ENCODE measurements around the gene VPS37C.

VPS37C gene

DNA sequence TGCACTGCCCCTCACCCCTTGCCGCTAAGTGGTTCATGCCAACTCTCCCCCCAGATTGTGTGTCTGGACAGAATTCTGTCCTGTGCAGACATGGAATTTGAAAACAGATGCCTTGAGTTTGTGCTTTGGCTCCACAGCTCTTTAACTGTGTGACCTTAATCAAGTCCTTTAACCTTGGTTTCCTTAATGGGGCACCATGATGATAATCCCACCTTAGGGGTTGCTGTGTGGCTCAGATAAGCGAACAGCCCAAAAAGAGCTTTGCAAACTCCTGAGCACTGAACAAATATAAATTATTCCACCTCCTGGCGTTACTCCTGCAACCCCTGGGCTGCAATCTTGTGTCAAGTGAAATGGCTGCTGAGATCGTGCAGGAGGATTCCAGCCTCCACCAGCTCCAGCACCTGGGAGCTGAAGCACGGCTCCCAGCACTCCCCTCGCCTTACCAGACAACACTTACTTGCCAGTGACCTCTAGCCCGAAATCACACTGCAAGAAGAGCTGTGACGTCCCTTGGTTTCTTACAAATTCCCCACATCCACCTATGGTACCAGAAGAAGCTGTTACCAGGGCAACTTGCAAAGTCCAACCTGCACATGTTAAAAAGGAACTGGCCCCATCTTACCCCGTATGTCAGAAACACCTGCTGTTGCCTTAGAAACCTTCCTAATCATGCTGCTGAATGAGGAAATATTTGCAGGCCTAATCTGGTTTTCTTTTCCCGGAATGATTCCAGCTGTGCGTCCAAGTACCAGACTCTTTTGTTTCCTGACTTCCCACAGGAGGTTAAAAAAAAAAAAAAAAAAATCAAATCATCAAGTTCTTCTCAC is 13.2 kb downstream of the VPS37C start:
- no peak for TF ChIP-seq ZBTB7A (IDR thresholded peaks at IDR 0.05; ENCODE audit: low read depth)
- no peak for TF ChIP-seq FOXM1 (IDR thresholded peaks at IDR 0.05; ENCODE audit: borderline replicate concordance, low read depth)
- no peak for TF ChIP-seq REST (IDR thresholded peaks at IDR 0.05; ENCODE audit: low read depth)
- TF ChIP-seq TEAD4 (IDR thresholded peaks at IDR 0.05) = no peak
- TF ChIP-seq CEBPB (IDR thresholded peaks at IDR 0.05) = no peak
- TF ChIP-seq EP300 (IDR thresholded peaks at IDR 0.05; ENCODE audit: borderline replicate concordance) = no peak
- no peak for TF ChIP-seq MAX (IDR thresholded peaks at IDR 0.05)
- TF ChIP-seq TCF12 (IDR thresholded peaks at IDR 0.05; ENCODE audit: low read depth) = no peak
- TF ChIP-seq TAF1 (IDR thresholded peaks at IDR 0.05; ENCODE audit: low read depth) = no peak
- TF ChIP-seq, protein P1, sequence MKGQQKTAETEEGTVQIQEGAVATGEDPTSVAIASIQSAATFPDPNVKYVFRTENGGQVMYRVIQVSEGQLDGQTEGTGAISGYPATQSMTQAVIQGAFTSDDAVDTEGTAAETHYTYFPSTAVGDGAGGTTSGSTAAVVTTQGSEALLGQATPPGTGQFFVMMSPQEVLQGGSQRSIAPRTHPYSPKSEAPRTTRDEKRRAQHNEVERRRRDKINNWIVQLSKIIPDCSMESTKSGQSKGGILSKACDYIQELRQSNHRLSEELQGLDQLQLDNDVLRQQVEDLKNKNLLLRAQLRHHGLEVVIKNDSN (IDR thresholded peaks at IDR 0.05) = no peak
- no peak for TF ChIP-seq NFIC (IDR thresholded peaks at IDR 0.05)
- no peak for TF ChIP-seq YY1 (IDR thresholded peaks at IDR 0.05; ENCODE audit: low read depth)
- TF ChIP-seq RAD21 (IDR thresholded peaks at IDR 0.05; ENCODE audit: low read depth) = no peak
- TF ChIP-seq EGR1 (IDR thresholded peaks at IDR 0.05) = no peak
- no peak for TF ChIP-seq CREB1 (IDR thresholded peaks at IDR 0.05; ENCODE audit: low read depth)

GRCh38 chr11:61147271-61147670 is 14.0 kb downstream of the VPS37C start:
- no peak for TF ChIP-seq TCF12 (IDR thresholded peaks at IDR 0.05; ENCODE audit: low read depth)
- no peak for TF ChIP-seq TEAD4 (IDR thresholded peaks at IDR 0.05)
- no peak for TF ChIP-seq EP300 (IDR thresholded peaks at IDR 0.05; ENCODE audit: borderline replicate concordance)

- TF ChIP-seq ZBTB7A (IDR thresholded peaks at IDR 0.05; ENCODE audit: low read depth) = no peak
- TF ChIP-seq MAX (IDR thresholded peaks at IDR 0.05) = no peak
- TF ChIP-seq FOXM1 (IDR thresholded peaks at IDR 0.05; ENCODE audit: borderline replicate concordance, low read depth) = no peak
- no peak for TF ChIP-seq TEAD4 (IDR thresholded peaks at IDR 0.05)
- TF ChIP-seq REST (IDR thresholded peaks at IDR 0.05; ENCODE audit: low read depth) = no peak
- TF ChIP-seq, protein P1 (IDR thresholded peaks at IDR 0.05) = no peak
- TF ChIP-seq NFIC (IDR thresholded peaks at IDR 0.05) = no peak
These were observed 14.8 kb downstream of the VPS37C start for GRCh38 chr11:61146416-61146815.

DNA sequence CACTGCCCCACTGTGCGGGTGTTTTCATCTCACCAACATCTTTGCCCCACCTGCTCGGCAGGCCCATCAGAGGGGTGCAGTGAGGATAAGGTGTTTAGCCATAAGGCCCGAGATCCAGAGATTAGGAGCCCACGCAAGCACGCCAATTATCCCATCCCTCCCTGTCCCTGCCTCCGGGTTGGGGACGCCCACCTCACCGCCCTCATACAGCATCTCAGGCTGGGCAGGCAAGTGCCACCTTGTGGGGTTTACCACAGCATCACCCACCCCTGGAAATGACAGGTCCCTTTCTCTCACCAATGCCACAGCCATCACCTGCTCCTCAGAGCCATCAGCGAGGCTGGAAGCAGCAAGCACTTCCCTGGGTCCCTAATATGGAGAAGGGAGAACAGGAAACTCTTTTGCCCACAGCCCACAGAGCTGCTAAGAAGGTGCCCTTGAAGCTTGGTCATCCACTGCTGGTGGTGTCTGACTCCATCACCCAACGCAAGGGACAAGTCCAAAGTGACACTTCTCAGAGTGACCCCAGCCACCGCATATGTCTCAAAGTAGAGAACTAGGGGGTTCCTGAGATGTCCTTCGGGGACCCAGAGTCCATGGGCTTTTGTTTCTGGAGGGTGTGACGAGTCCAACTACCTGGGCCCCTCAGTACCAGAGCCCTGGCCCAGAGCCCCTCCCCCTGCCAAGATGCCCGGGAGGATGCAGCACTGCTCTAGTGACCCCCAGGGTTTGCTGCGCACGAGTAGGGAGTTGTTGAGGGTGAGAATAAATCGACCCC is 15.8 kb downstream of the VPS37C start:
- no peak for TF ChIP-seq TEAD4 (IDR thresholded peaks at IDR 0.05)
- no peak for TF ChIP-seq CREB1 (IDR thresholded peaks at IDR 0.05; ENCODE audit: low read depth)
- TF ChIP-seq RAD21 (IDR thresholded peaks at IDR 0.05; ENCODE audit: low read depth) = no peak
- no peak for TF ChIP-seq MAX (IDR thresholded peaks at IDR 0.05)

GRCh38 chr11:61144511-61145179 is 16.6 kb downstream of the VPS37C start:
- TF ChIP-seq CREB1 (IDR thresholded peaks at IDR 0.05; ENCODE audit: low read depth) (no peak), FOXM1 (IDR thresholded peaks at IDR 0.05; ENCODE audit: borderline replicate concordance, low read depth) (no peak), RAD21 (IDR thresholded peaks at IDR 0.05; ENCODE audit: low read depth) (no peak), EP300 (IDR thresholded peaks at IDR 0.05; ENCODE audit: borderline replicate concordance) (no peak), ZBTB7A (IDR thresholded peaks at IDR 0.05; ENCODE audit: low read depth) (no peak), CEBPB (IDR thresholded peaks at IDR 0.05) (no peak), YY1 (IDR thresholded peaks at IDR 0.05; ENCODE audit: low read depth) (no peak), EGR1 (IDR thresholded peaks at IDR 0.05) (no peak), TCF12 (IDR thresholded peaks at IDR 0.05; ENCODE audit: low read depth) (no peak), TAF1 (IDR thresholded peaks at IDR 0.05; ENCODE audit: low read depth) (no peak), NFIC (IDR thresholded peaks at IDR 0.05) (no peak)
- TF ChIP-seq, protein P1 (IDR thresholded peaks at IDR 0.05) = no peak
